HepG2 (cell line): ENCODE results near the gene DNAJC7. TPM values are rescaled to one million over a fixed set of nuclear protein-coding genes. Genes with fewer than 3 reads are reported as not detected.

Experiments
- ATAC-seq: fragments of 200-7000 bp; cut with Tn5 transposase; 3 replicates; pipeline ENCODE4 v1.9.1; 2020; ENCODE audit warnings: mild to moderate bottlenecking, moderate library complexity
- BruUV-seq: library from RNA; stranded (reverse); fragments of 400-500 nt; replicated peaks from 2 replicates; lab custom pipeline; 2021; lab: Mats Ljungman, UMichigan
- CTCF ChIA-PET: fragments of 300-600 bp; formaldehyde crosslinking; extraction: SDS; loops from one replicate; lab custom pipeline; 2021; ENCODE audit warnings: low total read pairs, inconsistent platforms, low intra/inter-chr PET ratio; lab: Yijun Ruan, JAX
- POLR2A ChIA-PET: fragments of 350-600 bp; sonication (Branson Sonifier 250); formaldehyde crosslinking; loops from one replicate; lab custom pipeline; 2020; ENCODE audit warnings: antibody characterized with exemption, inconsistent platforms; lab: Yijun Ruan, JAX
- DNase-seq: peaks from one replicate; pipeline ENCODE4 v3.0.0-alpha.2; 2015; ENCODE audit warnings: low spot score
- FAIRE-seq: peaks from 3 replicates; lab custom pipeline; 2011; peaks lifted over from hg19 to GRCh38; lab: Jason Lieb, UNC
- H2AFZ ChIP-seq: one replicate; pipeline ENCODE4 v1.6.1; 2011; ENCODE audit warnings: low read length, inconsistent platforms
- H3K27ac ChIP-seq: fragments of 300-600 bp; 3 replicates; pipeline ENCODE4 v1.8.0; 2011; ENCODE audit warnings: mixed run types, mild to moderate bottlenecking, mixed read lengths, low read length, inconsistent platforms; ENCODE audit not compliant: insufficient read depth; ENCODE audit errors: extremely low read length
- H3K27me3 ChIP-seq, 2 experiments: fragments of 200-600 bp in 1 of 2; 2 replicates in 1 of 2; 3 replicates in 1 of 2; pipeline versions ENCODE4 v1.6.0 to v1.8.0; 2011; ENCODE audit warnings: low read length in 2 of 2, mild to moderate bottlenecking in 2 of 2, moderate library complexity in 2 of 2, inconsistent platforms in 1 of 2; ENCODE audit not compliant: insufficient read depth in 2 of 2, control insufficient read depth in 1 of 2
- H3K36me3 ChIP-seq, 2 experiments: fragments of 200-600 bp in 1 of 2; replicated peaks in 1 of 2; 2 replicates in 1 of 2; 3 replicates in 1 of 2; pipeline versions ENCODE4 v1.5.1 to v1.8.0; 2011; ENCODE audit warnings: low read length in 2 of 2, inconsistent platforms in 1 of 2; ENCODE audit not compliant: insufficient read depth in 2 of 2, control insufficient read depth in 1 of 2
- H3K4me1 ChIP-seq: 2 replicates; pipeline ENCODE4 v1.5.1; 2012; ENCODE audit warnings: low read length, inconsistent platforms; ENCODE audit not compliant: insufficient read depth
- H3K4me2 ChIP-seq: 2 replicates; pipeline ENCODE4 v1.6.0; 2011; ENCODE audit warnings: low read depth, low read length, inconsistent platforms
- H3K4me3 ChIP-seq, 3 experiments: fragments of 200-600 bp in 1 of 3; sonication (generic), shearing (Covaris generic) in 1 of 3; replicated peaks in 1 of 3; 2 replicates each; pipeline ENCODE4 v1.5.1; 2011 to 2016; ENCODE audit warnings: low read length in 3 of 3, inconsistent platforms in 2 of 3, low read depth in 2 of 3, mild to moderate bottlenecking in 2 of 3, control low read depth in 1 of 3, mixed read lengths in 1 of 3; ENCODE audit not compliant: insufficient read depth in 1 of 3
- H3K79me2 ChIP-seq: one replicate; pipeline ENCODE4 v1.6.1; 2011; ENCODE audit warnings: low read length, inconsistent platforms; ENCODE audit not compliant: insufficient read depth
- H3K9ac ChIP-seq: 2 replicates; pipeline ENCODE4 v1.6.0; 2011; ENCODE audit warnings: mild to moderate bottlenecking, low read depth, low read length, inconsistent platforms; ENCODE audit not compliant: insufficient read depth
- H3K9me3 ChIP-seq: 2 replicates; pipeline ENCODE4 v1.5.1; 2012; ENCODE audit warnings: mild to moderate bottlenecking, low read length
- H4K20me1 ChIP-seq: 2 replicates; pipeline ENCODE4 v1.6.0; 2011; ENCODE audit warnings: inconsistent platforms, mild to moderate bottlenecking, low read length, moderate library complexity; ENCODE audit not compliant: insufficient read depth
- CEBPB ChIP-seq: IDR thresholded peaks from 2 replicates; pipeline ENCODE4 v1.6.1; 2011; ENCODE audit warnings: low read depth, low read length, improper control_type of control experiment, borderline replicate concordance
- CEBPG ChIP-seq: IDR thresholded peaks from 2 replicates; pipeline ENCODE4 v1.6.1; 2016
- MIER2 ChIP-seq: IDR thresholded peaks from 2 replicates; pipeline ENCODE4 v1.6.1; 2016; ENCODE audit warnings: missing biosample characterization, missing genetic modification reagents
- ZBTB33 ChIP-seq: sonication (generic); formaldehyde crosslinking; IDR thresholded peaks from 2 replicates; pipeline ENCODE4 v1.4.0; 2020; ENCODE audit warnings: missing genetic modification reagents
- ZNF253 ChIP-seq: sonication (generic); formaldehyde crosslinking; IDR thresholded peaks from 2 replicates; pipeline ENCODE4 v1.8.0; 2022; ENCODE audit warnings: mild to moderate bottlenecking, missing genetic modification reagents, borderline replicate concordance
- ZNF510 ChIP-seq: sonication (generic); formaldehyde crosslinking; IDR thresholded peaks from 2 replicates; pipeline ENCODE4 v1.4.0; 2020; ENCODE audit warnings: low read depth, mild to moderate bottlenecking, missing genetic modification reagents
- ZNF687 ChIP-seq: sonication (generic); formaldehyde crosslinking; IDR thresholded peaks from 2 replicates; pipeline ENCODE4 v1.5.1; 2020; ENCODE audit warnings: mild to moderate bottlenecking, missing genetic modification reagents, moderate library complexity
- ZNF839 ChIP-seq: sonication (generic); formaldehyde crosslinking; IDR thresholded peaks from 2 replicates; pipeline ENCODE4 v1.4.0; 2020; ENCODE audit warnings: missing genetic modification reagents, mild to moderate bottlenecking, borderline replicate concordance
- WGBS: methylation state at CpG from one replicate; pipeline ENCODE4 v1.1.6; 2017; ENCODE audit warnings: low lambda C conversion rate; 5-methylcytosine and 5-hydroxymethylcytosine counted together
- in situ Hi-C: cut with HindIII; loops from 2 replicates; pipeline ENCODE4 v1.10.0; 2017; ENCODE audit warnings: low pct_unique_long_range_greater_than_20kb; ENCODE audit not compliant: extremely low pct_ligation_motif_present
- intact Hi-C: fragments of 100-400 bp; cut with micrococcal nuclease; formaldehyde crosslinking; loops from one replicate; pipeline ENCODE4 v1.10.0; 2022; ENCODE audit not compliant: unreplicated experiment
- polyA plus RNA-seq, 8 experiments: library from polyadenylated mRNA; depleted of rRNA in 3 of 8; stranded (reverse) in 7 of 8; unstranded in 1 of 8; fragments of >200 nt; fragmentation: Illumina TruSeq in 4 of 8; extraction: Trizol in 4 of 8; gene quantifications; 2 replicates each; pipeline versions ENCODE4 v1.2.1 to v1.2.3, GENCODE V29; 2011 to 2016; ENCODE audit warnings: low read depth in 4 of 8, missing spikeins in 1 of 8, mixed read lengths in 1 of 8; ENCODE audit not compliant: insufficient read depth in 1 of 8
- total RNA-seq, 5 experiments: library from RNA; depleted of rRNA; stranded (reverse); fragments of >200 nt; fragmentation: Illumina TruSeq; extraction: Trizol; gene quantifications; 2 replicates each; pipeline ENCODE4 v1.2.3, GENCODE V29; 2016; ENCODE audit warnings: low read depth in 1 of 5

Gene DNAJC7
- total and polyA plus RNA-seq, 2 of the 13 experiments (the other 11 are each of a cell fraction or from before 2014, with no cell fraction given), result 47.7 to 132 TPM

GRCh38 chr17:42025191-42025579, 7.9 kb upstream of the DNAJC7 start (continued):
- TF ChIP-seq ZNF687 (CRISPR knock-in tag) (peak; percentile 22; the same call in 1 of the 2 replicates), ZNF839 (CRISPR knock-in tag) (0 out of 2 replicates have a peak, but pooled peaks have one; percentile 46), ZNF253 (0 out of 2 replicates have a peak, but pooled peaks have one; percentile 36)

GRCh38 chr17:42023524-42024349, 6.5 kb upstream of the DNAJC7 start:
- no peak for ATAC-seq
- intact Hi-C loops, result loop anchor here (2.0 kb wide), 2 partner anchors 43 to 93 kb away; no protein-coding TSS in a partner anchor
- TF ChIP-seq ZBTB33 (CRISPR knock-in tag) (peak; percentile 96), CEBPG (peak; percentile 33; the same call in 1 of the 2 replicates), MIER2 (CRISPR knock-in tag) (no peak), CEBPB (peak; percentile 73), ZNF510 (no peak)

More at GRCh38 chr17:42023524-42024349, 6.5 kb upstream of the DNAJC7 start:
- in situ Hi-C loops, result no loop called here
- peaks cover 62% of the 10 kb centered on the region for H3K4me1 ChIP-seq
- H2AFZ ChIP-seq, result no peak overlapping the region
- H3K9me3 ChIP-seq, result no peaks in the 10 kb centered on the region
- H3K27ac ChIP-seq, result peak overlapping the region; percentile 30
- H3K79me2 ChIP-seq, result peaks cover 17% of the 10 kb centered on the region
- H4K20me1 ChIP-seq, result no peaks in the 10 kb centered on the region
- 86% methylated on average over 15 of the region's 15 CpGs for WGBS
- peaks cover 9 to 27% of the 10 kb centered on the region in 2 experiments for H3K36me3 ChIP-seq
- no peak overlapping the region for H3K4me2 ChIP-seq
- no peak for DNase-seq
- no peaks in the 10 kb centered on the region; a peak in 1 of 5 replicates for H3K27me3 ChIP-seq
- H3K9ac ChIP-seq, result no peak overlapping the region
- no peak overlapping the region for H3K4me3 ChIP-seq
- POLR2A ChIA-PET, result interaction anchor here (1.0 to 5.1 kb wide), 6 partner anchors 8 to 130 kb away, joined by 3 to 35 read pairs (median 4); partner anchors contain the start of gene CNP
- FAIRE-seq, result no peak
- CTCF ChIA-PET, result interaction anchor here (0.9 to 2.3 kb wide), 4 partner anchors 43 to 112 kb away, joined by 4 to 20 read pairs (median 14); no protein-coding TSS in a partner anchor
- no TSS peak for BruUV-seq
